Gastrocnemius medialis (tissue), 4 donors: Measurements from ENCODE around the gene IKBKE. TPM values are rescaled to one million over a fixed set of nuclear protein-coding genes. Genes with fewer than 3 reads are reported as not detected.

ENCODE experiments used
- ATAC-seq, 2 donors: fragments of 150-250 bp; one replicate each; pipeline ENCODE4 v1.9.1; 2016
- DNase-seq, 2 donors: peaks; one replicate each; pipeline ENCODE4 v3.0.0-alpha.2; 2019
- H3K27ac ChIP-seq, 4 donors: fragments of 200-600 bp; sonication (generic); 1 replicate in 1 of 4; 2 replicates in 3 of 4; pipeline ENCODE4 v1.5.1; 2016 to 2018; ENCODE audit warnings: mild to moderate bottlenecking in 2 of 4, moderate library complexity in 1 of 4
- H3K27me3 ChIP-seq, 3 donors: fragments of 200-600 bp; sonication (generic) in 2 of 3; 1 replicate in 1 of 3; 2 replicates in 2 of 3; pipeline versions ENCODE4 v1.5.1 to v1.6.0; 2016 to 2019; ENCODE audit warnings: mild to moderate bottlenecking in 1 of 3, moderate library complexity in 1 of 3
- H3K36me3 ChIP-seq, 2 donors: fragments of 200-600 bp; sonication (generic) in 1 of 2; one replicate each; pipeline ENCODE4 v1.5.1; 2017 to 2018
- H3K4me1 ChIP-seq, 2 donors: fragments of 200-600 bp; sonication (generic) in 1 of 2; one replicate each; pipeline ENCODE4 v1.5.1; 2016 to 2017; ENCODE audit warnings: mild to moderate bottlenecking in 2 of 2
- H3K4me3 ChIP-seq, 4 donors: fragments of 200-600 bp; sonication (generic) in 3 of 4; 1 replicate in 1 of 4; 2 replicates in 3 of 4; pipeline ENCODE4 v1.5.1; 2016 to 2019; ENCODE audit warnings: mild to moderate bottlenecking in 2 of 4
- H3K9me3 ChIP-seq, 3 donors: fragments of 200-600 bp; sonication (generic) in 2 of 3; 1 replicate in 1 of 3; 2 replicates in 2 of 3; pipeline ENCODE4 v1.5.1; 2016 to 2019
- POLR2A ChIP-seq, 2 donors: fragments of 450-650 bp; IDR thresholded peaks; one replicate each; pipeline ENCODE4 v1.6.1; 2017; ENCODE audit warnings: antibody characterized with exemption in 2 of 2, mild to moderate bottlenecking in 2 of 2, moderate library complexity in 2 of 2
- in situ Hi-C, 4 donors: fragments of 200-750 bp; cut with MboI; loops; one replicate each; pipeline versions ENCODE4 v1.15.0 to v1.8.0; 2017; ENCODE audit warnings: low sequenced_read_pairs in 4 of 4
- intact Hi-C: fragments of 100-400 bp; cut with DNase I; formaldehyde crosslinking; loops from one replicate; pipeline ENCODE4 v1.15.1; 2023; ENCODE audit warnings: low total_unique reads
- total RNA-seq, 4 donors: library from RNA; depleted of rRNA; stranded (reverse); fragments of >200 nt; gene quantifications; one replicate each; pipeline versions ENCODE4 v1.1.0 to v1.2.3, GENCODE V29; 2016
- TF ChIP-seq, protein P1 (sequence below), 5 experiments: fragments of 450-650 bp in 3 of 5; fragments of 200-600 bp in 2 of 5; sonication (generic) in 2 of 5; IDR thresholded peaks in 4 of 5; conservative IDR thresholded peaks in 1 of 5; 1 replicate in 4 of 5; 2 replicates in 1 of 5; pipeline ENCODE4 v1.5.1; 2016 to 2019; ENCODE audit warnings: antibody characterized with exemption in 5 of 5, mild to moderate bottlenecking in 3 of 5, moderate library complexity in 3 of 5

IKBKE gene
- total RNA-seq, 4 donors from 2014 or later = 0.81 to 1.1 (median 0.84) TPM; not detected in 1

DNA sequence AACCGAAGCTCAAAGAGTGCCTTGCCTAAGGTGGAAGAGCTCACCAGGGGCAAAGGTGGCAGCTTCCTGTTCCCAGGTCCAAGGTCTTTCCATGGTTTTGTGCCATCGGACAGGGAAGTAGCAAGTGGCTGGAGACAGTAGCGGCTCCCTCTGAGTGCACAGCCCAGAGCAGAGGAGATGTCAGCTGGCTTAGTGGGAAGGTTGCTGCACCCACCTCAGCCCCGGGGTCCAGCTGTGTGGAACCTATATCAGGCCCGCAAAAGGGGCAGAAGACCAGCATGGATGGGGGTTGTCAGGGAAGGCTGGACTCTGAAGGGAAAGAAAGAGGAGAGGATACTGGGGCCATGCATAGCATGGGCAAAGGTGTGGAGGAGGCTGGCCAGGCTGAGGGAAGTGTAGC is 6.8 kb downstream of the IKBKE start:
- in situ Hi-C loops = no loop called here

DNA sequence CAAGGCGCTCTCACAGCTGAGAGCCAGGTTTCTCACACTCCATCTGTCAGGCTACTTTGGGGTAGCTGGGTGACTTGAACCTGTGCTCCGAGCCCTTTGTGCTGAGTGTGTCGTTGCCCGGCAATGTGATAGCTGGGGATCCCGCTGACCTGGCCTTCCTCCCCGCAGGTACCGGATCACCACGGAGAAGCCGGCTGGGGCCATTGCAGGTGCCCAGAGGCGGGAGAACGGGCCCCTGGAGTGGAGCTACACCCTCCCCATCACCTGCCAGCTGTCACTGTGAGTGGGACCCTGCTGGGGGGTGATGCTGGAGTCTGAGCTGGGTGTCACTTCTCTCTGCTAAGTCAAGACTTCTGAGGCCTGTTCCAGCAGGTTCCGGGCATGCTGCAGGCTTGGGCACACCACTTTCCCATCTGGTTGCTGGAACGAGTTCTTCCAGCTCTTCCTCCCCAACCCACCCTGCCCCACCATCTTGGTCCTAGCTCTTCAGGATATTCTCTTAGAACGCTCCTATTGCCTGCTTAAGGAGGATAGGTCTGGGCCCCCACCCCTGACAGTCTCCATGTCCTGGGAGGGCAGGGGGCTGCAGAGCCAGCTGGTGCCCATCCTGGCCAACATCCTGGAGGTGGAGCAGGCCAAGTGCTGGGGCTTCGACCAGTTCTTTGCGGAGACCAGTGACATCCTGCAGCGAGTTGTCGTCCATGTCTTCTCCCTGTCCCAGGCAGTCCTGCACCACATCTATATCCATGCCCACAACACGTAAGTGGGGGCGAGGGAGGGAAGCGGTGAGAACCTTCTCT is 7.5 kb downstream of the IKBKE start:
- Histone ChIP-seq H3K4me3 (no peak overlapping the region), H3K9me3 (no peaks in the 10 kb centered on the region), H3K27me3 (no peaks in the 10 kb centered on the region), H3K27ac (no peak overlapping the region), H3K36me3 (no peaks in the 10 kb centered on the region), H3K4me1 (no peaks in the 10 kb centered on the region)
- intact Hi-C loops (no loop called here), in situ Hi-C loops (no loop called here)
- ATAC-seq (no peak), DNase-seq (no peak)
- TF ChIP-seq, protein P1, sequence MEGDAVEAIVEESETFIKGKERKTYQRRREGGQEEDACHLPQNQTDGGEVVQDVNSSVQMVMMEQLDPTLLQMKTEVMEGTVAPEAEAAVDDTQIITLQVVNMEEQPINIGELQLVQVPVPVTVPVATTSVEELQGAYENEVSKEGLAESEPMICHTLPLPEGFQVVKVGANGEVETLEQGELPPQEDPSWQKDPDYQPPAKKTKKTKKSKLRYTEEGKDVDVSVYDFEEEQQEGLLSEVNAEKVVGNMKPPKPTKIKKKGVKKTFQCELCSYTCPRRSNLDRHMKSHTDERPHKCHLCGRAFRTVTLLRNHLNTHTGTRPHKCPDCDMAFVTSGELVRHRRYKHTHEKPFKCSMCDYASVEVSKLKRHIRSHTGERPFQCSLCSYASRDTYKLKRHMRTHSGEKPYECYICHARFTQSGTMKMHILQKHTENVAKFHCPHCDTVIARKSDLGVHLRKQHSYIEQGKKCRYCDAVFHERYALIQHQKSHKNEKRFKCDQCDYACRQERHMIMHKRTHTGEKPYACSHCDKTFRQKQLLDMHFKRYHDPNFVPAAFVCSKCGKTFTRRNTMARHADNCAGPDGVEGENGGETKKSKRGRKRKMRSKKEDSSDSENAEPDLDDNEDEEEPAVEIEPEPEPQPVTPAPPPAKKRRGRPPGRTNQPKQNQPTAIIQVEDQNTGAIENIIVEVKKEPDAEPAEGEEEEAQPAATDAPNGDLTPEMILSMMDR (IDR thresholded peaks at IDR 0.05 in 4 of 5, conservative IDR thresholded peaks at IDR 0.05 in 1 of 5) = no peak
- no peak for TF ChIP-seq POLR2A (IDR thresholded peaks at IDR 0.05)

More for the DNA sequence above, 6.8 kb downstream of the IKBKE start:
- no peaks in the 10 kb centered on the region for H3K4me1 ChIP-seq
- H3K27ac ChIP-seq = no peak overlapping the region
- DNase-seq (no peak), ATAC-seq (no peak)
- TF ChIP-seq POLR2A (IDR thresholded peaks at IDR 0.05) = no peak
- TF ChIP-seq, protein P1 (IDR thresholded peaks at IDR 0.05 in 4 of 5, conservative IDR thresholded peaks at IDR 0.05 in 1 of 5) = no peak
- no peak overlapping the region for H3K4me3 ChIP-seq
- no peaks in the 10 kb centered on the region for H3K36me3 ChIP-seq
- H3K27me3 ChIP-seq = no peaks in the 10 kb centered on the region
- no peaks in the 10 kb centered on the region for H3K9me3 ChIP-seq
- intact Hi-C loops = no loop called here

DNA sequence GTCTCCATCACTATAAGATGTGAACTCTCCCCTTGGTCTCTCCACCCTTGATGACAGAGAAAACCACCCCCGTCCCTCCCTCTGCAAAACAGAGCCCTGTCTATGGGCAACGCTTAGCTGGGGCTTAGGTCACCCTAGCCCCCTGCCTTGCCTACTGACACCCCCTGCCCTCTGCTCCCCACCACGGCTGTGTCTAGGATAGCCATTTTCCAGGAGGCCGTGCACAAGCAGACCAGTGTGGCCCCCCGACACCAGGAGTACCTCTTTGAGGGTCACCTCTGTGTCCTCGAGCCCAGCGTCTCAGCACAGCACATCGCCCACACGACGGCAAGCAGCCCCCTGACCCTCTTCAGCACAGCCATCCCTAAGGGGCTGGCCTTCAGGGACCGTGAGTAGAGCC is 8.5 kb downstream of the IKBKE start:
- Histone ChIP-seq H3K36me3 (no peaks in the 10 kb centered on the region), H3K27ac (no peak overlapping the region), H3K4me1 (no peaks in the 10 kb centered on the region), H3K4me3 (no peak overlapping the region), H3K27me3 (no peaks in the 10 kb centered on the region), H3K9me3 (no peaks in the 10 kb centered on the region)
- intact Hi-C loops (no loop called here), in situ Hi-C loops (no loop called here)
- TF ChIP-seq, protein P1 (IDR thresholded peaks at IDR 0.05 in 4 of 5, conservative IDR thresholded peaks at IDR 0.05 in 1 of 5) = no peak
- no peak for TF ChIP-seq POLR2A (IDR thresholded peaks at IDR 0.05)
- DNase-seq (no peak), ATAC-seq (peak in 1 of 2 donors; percentile 11)

DNA sequence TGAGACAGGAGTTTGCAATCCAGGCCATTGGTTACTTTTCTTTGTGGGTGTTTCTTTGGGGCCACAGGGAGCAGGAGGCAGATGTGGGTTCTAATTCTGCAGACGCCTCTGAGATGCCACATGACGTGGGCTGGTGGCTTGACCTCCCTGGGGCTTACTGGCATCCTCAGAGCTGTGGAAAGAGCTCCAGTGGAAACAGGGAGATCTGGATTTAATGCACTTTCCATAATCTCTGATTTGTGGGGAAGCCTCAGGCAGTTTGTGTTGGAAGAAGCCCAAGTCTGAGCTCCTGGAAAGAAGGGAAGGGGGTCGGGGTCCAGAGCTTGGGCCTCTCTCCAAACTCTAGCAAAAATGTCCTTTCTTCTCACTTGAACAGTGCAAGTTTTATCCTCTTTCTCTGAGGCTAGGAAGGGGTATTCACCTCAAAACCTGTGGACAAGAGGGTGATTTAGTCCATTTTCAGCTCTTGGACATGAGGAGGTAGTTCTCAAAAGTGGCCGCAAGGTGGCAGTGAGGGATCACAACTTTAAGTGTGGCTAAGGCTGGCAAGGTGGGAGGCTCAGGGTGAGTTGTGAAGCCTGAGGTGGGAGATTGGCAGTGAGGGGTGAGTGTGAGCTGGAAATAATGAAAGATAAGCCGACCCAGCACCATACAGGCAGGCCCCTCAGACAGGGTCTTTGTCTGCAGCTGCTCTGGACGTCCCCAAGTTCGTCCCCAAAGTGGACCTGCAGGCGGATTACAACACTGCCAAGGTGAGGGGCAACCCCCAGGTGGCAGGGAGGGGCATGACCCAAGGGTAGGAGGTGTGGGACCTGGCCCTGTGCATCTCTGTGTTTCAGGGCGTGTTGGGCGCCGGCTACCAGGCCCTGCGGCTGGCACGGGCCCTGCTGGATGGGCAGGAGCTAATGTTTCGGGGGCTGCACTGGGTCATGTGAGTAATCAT is 9.2 kb downstream of the IKBKE start:
- DNase-seq (peak in 1 of 2 donors; percentile 63), ATAC-seq (peak; percentile 73 to 83)
- Histone ChIP-seq H3K9me3 (no peaks in the 10 kb centered on the region), H3K36me3 (no peaks in the 10 kb centered on the region), H3K27ac (no peak overlapping the region), H3K4me1 (no peaks in the 10 kb centered on the region), H3K27me3 (no peaks in the 10 kb centered on the region), H3K4me3 (no peak overlapping the region)
- in situ Hi-C loops (loop anchor here in 1 of 4 donors (10.0 kb wide), 1 partner anchor 105 kb away; no protein-coding TSS in a partner anchor), intact Hi-C loops (no loop called here)
- TF ChIP-seq, protein P1 (IDR thresholded peaks at IDR 0.05 in 4 of 5, conservative IDR thresholded peaks at IDR 0.05 in 1 of 5) = peak; percentile 58 to 81 (median 73)
- no peak for TF ChIP-seq POLR2A (IDR thresholded peaks at IDR 0.05)
